Kidney epithelial cell (primary cell): ENCODE results near the gene NME5. TPM values are rescaled to one million over a fixed set of nuclear protein-coding genes. Genes with fewer than 3 reads are reported as not detected.

Experiments
- DNase-seq: peaks from one replicate; pipeline ENCODE4 v3.0.0-alpha.2; 2010; ENCODE audit warnings: low read depth
- H3K27me3 ChIP-seq: 2 replicates; pipeline ENCODE4 v1.6.0; 2011; ENCODE audit warnings: low read length; ENCODE audit not compliant: control insufficient read depth, insufficient read depth
- H3K36me3 ChIP-seq: 2 replicates; pipeline ENCODE4 v1.5.1; 2011; ENCODE audit warnings: low read length; ENCODE audit not compliant: control insufficient read depth, insufficient read depth
- H3K4me3 ChIP-seq: 2 replicates; pipeline ENCODE4 v1.5.1; 2011; ENCODE audit warnings: low read depth, mild to moderate bottlenecking, control low read depth, low read length
- CTCF ChIP-seq: IDR thresholded peaks from 2 replicates; pipeline ENCODE4 v1.5.1; 2011; ENCODE audit warnings: mild to moderate bottlenecking, moderate library complexity, low read length, control low read depth, inconsistent platforms; ENCODE audit not compliant: insufficient read depth, poor library complexity, severe bottlenecking
- total RNA-seq: library from RNA; depleted of rRNA; stranded (reverse); fragments of >200 nt; gene quantifications from 2 replicates; pipeline ENCODE4 v1.2.3, GENCODE V29; 2015

The NME5 gene
- total RNA-seq, 1 donor from 2014 or later: 4.6 TPM

GRCh38 chr5:138129347-138129746 lies 9.9 kb downstream of the NME5 start:
- Histone ChIP-seq H3K36me3 (no peaks in the 10 kb centered on the region), H3K27me3 (no peaks in the 10 kb centered on the region), H3K4me3 (no peak overlapping the region)
- no peak for DNase-seq
- TF ChIP-seq CTCF: no peak

- no peaks in the 10 kb centered on the region for H3K27me3 ChIP-seq
- TF ChIP-seq CTCF: no peak
- no peak for DNase-seq
- no peaks in the 10 kb centered on the region for H3K36me3 ChIP-seq
- no peak overlapping the region for H3K4me3 ChIP-seq
Measured at GRCh38 chr5:138128334-138128733, 10.9 kb downstream of the NME5 start.

- DNase-seq: no peak
- H3K36me3 ChIP-seq: no peaks in the 10 kb centered on the region
Measured at GRCh38 chr5:138115254-138115653, 24.0 kb downstream of the NME5 start.

GRCh38 chr5:138111937-138112336 lies 27.3 kb downstream of the NME5 start:
- no peak for DNase-seq
- Histone ChIP-seq H3K4me3 (no peak overlapping the region), H3K27me3 (no peaks in the 10 kb centered on the region), H3K36me3 (no peaks in the 10 kb centered on the region)
- no peak for TF ChIP-seq CTCF

More at GRCh38 chr5:138115254-138115653, 24.0 kb downstream of the NME5 start:
- Histone ChIP-seq H3K27me3 (no peaks in the 10 kb centered on the region), H3K4me3 (no peak overlapping the region)
- no peak for TF ChIP-seq CTCF

- Histone ChIP-seq H3K4me3 (no peak overlapping the region), H3K27me3 (no peaks in the 10 kb centered on the region), H3K36me3 (no peaks in the 10 kb centered on the region)
- TF ChIP-seq CTCF: no peak
- no peak for DNase-seq
Measured at GRCh38 chr5:138111181-138111580, 28.0 kb downstream of the NME5 start.

GRCh38 chr5:138110266-138110963 lies 28.8 kb downstream of the NME5 start:
- Histone ChIP-seq H3K27me3 (no peaks in the 10 kb centered on the region), H3K4me3 (no peak overlapping the region), H3K36me3 (no peaks in the 10 kb centered on the region)
- DNase-seq: no peak
- no peak for TF ChIP-seq CTCF
